NCI-H345 treated with DMSO at 0.1 percent for 48 hours (cell line): Measurements from ENCODE around the gene TTC3.
"Not testable (repeated sequence)": the region's sequence is repeated elsewhere in the genome, so short reads cannot be mapped to it uniquely, and the experiment has no call there.

Experiments
- DNase-seq: peaks from one replicate; lab custom pipeline; 2025; ENCODE audit not compliant: unreplicated experiment; lab: John Stamatoyannopoulos, UW

Gene TTC3

GRCh38 chr21:37072988-37073416 lies at the start of gene TTC3, which contains the start of gene PIGP:
TTC3 (plus strand) TSS chr21:37073254; CDS start chr21:37087258, 14,004 bp downstream.
PIGP (minus strand) TSS chr21:37073071; CDS start chr21:37072515, 556 bp downstream.
- DNase-seq = peak; percentile 96

DNA sequence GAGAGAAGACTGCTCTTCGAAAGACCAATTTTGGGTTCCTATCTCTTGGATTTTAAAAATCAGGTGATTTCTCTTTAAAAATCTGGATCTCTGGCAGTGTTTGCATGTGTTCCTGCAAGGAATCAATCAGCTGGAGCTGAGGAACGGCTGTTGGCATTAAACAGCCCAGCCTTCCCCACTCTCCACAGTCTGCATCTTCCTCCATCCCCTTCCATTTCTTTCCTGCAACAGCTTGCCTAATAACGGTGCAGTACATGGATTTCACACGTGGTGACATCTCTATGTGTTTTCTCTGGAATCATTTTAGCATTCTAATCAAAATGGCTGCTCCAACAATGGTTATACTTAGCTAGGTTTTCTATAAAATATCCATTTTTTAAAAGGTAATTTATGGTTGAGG lies 46.6 kb upstream of the TTC3 start:
- DNase-seq = no peak

- DNase-seq = no peak
Observed at GRCh38 chr21:37028570-37028969, 44.5 kb upstream of the TTC3 start.

- no peak for DNase-seq
Observed at GRCh38 chr21:37030864-37031263, 42.2 kb upstream of the TTC3 start.

- no peak for DNase-seq
Observed at GRCh38 chr21:37032293-37032692, 40.8 kb upstream of the TTC3 start.

- no peak for DNase-seq
Observed at GRCh38 chr21:37032877-37033471, 40.1 kb upstream of the TTC3 start.

DNA sequence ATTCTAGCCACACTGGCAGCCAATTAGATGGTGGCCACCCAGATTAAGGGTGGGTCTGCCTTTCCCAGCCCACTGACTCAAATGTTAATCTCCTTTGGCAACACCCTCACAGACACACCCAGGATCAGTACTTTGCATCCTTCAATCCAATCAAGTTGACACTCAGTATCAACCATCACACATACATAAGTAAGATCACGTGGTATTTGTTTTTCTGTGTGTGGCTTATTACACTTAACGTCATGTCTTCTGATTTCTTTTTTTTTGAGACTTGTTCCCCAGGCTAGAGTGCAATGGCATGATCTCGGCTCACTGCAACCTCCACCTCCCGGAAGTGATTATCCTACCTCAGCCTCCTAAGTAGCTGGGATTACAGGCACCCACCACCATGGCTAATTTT lies 38.7 kb upstream of the TTC3 start:
- DNase-seq = not testable (repeated sequence)

GRCh38 chr21:37036177-37036576 lies 36.9 kb upstream of the TTC3 start:
- no peak for DNase-seq

GRCh38 chr21:37039411-37040075 lies 33.5 kb upstream of the TTC3 start:
- DNase-seq = no peak

DNA sequence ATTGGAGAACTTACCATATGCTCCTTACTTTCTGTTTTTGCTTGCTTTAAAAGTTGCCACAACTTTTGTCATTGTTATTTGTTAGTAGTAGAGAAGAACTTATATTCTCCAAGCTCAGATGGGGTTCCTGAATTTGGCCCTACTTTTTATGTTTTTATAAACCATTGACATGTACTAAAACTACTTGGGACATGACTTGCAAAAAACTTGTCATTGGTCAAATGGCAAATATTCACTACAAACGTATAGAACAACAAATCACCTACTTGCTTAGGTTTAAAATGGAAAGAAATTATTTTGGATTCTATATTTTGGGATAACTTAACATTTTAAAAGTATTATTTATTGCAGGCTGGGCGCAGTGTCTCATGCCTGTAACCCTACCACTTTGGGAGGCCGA lies 32.8 kb upstream of the TTC3 start:
- DNase-seq = no peak

DNA sequence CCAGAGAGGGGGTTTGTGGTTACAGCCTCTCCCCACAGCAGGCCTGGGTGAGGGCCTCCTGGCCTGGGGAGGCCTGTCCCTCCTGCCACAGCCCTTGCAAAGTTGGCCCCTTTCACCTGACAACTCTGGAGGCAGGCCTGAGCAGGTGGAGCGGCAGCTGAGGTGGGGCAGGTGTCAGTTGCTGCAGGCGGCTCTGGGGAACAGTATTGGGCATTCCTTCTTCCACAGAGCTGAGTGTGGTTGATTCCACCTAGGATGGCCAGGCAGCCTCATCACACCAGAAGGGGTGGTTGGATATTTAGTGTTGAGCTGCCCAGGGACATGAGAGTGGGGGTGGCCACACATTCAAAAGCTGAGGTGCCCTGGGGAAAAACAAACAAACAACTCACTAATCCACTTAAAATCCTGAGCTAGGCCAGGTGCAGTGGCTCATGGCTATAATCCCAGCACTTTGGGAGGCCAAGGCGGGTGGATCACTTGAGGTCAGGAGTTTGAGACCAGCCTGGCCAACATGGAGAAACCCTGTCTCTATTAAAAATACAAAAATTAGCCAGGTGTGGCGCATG lies 31.3 kb upstream of the TTC3 start:
- DNase-seq = peak; percentile 60

- DNase-seq = no peak
Observed at GRCh38 chr21:37043818-37044217, 29.2 kb upstream of the TTC3 start.

- no peak for DNase-seq
Observed at GRCh38 chr21:37044643-37045042, 28.4 kb upstream of the TTC3 start.

DNA sequence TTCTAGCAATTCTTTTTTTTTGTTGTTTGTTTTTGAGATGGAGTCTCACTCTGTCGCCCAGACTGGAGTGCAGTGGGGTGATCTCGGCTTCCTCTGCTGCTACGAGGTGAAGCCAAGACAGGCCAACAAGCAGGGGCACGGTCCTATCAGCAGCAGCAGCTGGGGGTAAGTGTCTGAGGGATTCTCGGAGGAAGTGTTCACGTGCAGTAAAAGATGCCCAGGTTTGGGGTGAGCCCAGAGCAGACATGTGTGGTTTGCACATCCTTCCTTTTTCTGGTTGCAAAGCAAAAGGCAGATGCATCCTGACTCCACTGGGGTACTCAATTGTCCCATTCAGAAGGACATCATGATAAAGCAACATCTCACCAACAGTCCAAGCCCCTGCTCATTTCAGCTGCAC lies 27.9 kb upstream of the TTC3 start:
- DNase-seq = no peak

GRCh38 chr21:37045556-37045955 lies 27.5 kb upstream of the TTC3 start:
- no peak for DNase-seq

DNA sequence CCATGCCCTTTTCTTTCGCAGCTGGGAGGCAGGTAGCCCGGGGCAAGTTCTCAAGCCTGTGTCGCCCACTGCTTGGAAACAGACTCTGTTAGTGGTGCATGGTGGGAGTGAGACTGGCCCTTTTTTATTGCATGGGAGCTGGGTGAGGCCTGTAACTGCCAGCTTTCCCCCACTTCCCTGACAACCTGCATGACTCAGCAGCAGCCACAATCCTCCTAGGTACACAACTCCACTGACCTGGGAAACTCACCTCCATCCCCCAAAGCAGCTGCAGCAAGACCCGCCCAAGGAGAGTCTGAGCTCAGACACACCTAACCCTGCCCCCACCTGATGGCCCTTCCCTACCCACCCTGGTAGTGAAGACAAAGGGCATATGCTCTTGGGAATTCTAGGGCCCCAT lies 26.0 kb upstream of the TTC3 start:
- peak; percentile 76 for DNase-seq

DNA sequence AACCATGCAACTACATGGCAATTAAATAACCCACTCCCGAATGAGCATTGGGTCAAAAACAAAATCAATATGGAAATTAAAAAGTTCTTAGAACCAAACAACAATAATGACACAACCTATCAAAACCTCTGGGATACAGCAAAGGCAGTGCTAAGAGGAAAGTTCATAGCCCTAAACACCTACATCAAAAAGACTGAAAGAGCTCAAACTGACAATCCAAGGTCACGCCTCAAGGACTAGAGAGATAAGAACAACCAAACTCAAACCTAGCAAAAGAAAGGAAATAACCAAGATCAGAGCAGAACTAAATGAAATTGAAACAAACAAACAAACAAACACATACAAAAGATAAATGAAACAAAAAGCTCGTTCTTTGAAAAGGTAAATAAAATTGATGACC lies 23.3 kb upstream of the TTC3 start:
- DNase-seq = not testable (repeated sequence)

DNA sequence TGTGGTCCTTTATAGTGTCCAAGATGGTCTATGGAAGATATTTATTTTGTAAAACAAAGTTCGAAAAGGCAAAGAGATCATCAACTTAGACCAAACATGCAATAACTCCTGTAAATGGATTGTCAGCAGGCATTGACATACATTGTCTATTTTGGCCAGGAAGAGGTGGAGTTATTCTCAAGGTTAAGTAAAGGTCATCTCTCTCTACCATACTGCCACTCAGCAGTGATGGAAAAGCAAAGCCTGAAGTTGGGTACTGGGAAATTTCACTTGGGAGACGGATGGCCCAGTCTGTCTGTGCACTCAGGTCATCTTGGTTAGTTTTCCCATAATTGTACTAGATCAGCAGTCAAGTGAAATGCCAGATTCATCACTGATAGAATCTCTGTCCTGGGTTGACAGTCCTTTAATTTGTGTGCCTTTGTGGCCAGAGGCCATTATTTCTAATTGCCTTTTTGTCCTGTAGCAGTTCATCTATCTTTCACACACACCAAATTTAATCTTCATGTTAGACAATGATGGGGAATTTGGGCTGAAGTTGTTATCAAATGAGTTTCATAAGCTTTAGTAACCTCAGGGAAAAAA lies 17.7 kb upstream of the TTC3 start:
- DNase-seq = no peak

GRCh38 chr21:37057614-37058013 lies 15.4 kb upstream of the TTC3 start:
- no peak for DNase-seq

DNA sequence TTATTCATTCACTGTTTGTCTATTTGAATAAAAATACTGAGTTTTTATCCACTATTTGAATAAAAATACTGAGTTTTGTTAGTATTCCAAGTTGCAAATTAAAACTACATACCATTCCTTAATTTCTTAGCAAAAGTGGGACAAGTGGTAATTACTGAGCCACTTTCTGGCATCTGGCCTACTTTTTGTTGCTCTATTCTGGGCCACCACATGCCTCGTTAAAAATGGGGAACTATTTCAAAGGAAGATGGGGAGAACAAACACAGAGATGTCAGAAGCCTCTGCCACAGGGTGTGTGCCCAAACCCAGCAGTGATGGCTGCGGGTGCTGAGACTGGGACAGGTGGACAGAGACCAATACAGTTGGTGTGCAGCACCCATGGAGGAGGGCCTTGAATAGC lies 14.8 kb upstream of the TTC3 start:
- peak; percentile 57 for DNase-seq

DNA sequence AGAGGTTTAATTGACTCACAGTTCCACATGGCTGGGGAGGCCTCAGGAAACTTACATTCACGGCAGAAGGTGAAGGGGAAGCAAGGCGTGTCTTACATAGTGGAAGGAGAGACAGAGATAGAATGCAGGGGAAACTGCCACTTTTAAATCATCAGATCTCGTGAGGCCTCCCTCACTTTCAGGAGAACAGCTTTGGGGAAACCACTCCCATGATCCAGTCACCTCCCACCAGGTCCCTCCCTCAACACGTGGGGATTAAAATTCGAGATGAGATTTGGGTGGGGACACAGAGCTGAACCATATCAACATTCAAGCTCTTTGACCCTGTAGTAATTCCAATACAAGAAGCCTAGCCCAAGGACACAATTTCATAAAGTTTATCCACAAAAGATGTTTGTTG lies 13.9 kb upstream of the TTC3 start:
- DNase-seq = no peak

DNA sequence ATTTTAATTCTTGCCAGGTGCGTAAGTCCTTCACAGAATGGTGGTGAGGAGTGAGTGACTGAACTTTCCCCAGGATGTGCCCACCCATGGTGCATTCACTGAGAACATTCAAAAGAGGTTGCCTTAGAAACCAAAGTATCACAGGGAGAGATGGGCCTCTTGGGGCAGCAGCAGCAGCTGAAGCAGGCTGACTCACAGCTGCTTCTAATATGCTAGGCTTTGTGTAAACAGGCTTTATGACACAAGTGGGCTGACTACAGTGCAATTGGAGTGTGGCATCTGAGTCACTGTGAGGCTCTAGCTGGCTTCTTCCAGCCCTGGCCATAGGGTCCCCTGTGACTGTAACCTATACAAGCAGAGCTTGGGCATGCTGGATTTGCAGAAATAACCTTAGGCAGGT lies 12.8 kb upstream of the TTC3 start:
- DNase-seq = peak; percentile 99
